NCI-H1436 (cell line): ENCODE measurements around the gene LAMA5.
A peak's percentile ranks its signal among the peaks of the same experiment; 100 is the strongest.

Experiments
- DNase-seq: peaks from one replicate; lab custom pipeline; 2025; lab: John Stamatoyannopoulos, UW

Gene LAMA5

GRCh38 chr20:62369815-62370114 is 2.7 kb upstream of the LAMA5 start:
- DNase-seq: no peak

GRCh38 chr20:62368976-62369814 is 2.1 kb upstream of the LAMA5 start:
- no peak for DNase-seq

DNA sequence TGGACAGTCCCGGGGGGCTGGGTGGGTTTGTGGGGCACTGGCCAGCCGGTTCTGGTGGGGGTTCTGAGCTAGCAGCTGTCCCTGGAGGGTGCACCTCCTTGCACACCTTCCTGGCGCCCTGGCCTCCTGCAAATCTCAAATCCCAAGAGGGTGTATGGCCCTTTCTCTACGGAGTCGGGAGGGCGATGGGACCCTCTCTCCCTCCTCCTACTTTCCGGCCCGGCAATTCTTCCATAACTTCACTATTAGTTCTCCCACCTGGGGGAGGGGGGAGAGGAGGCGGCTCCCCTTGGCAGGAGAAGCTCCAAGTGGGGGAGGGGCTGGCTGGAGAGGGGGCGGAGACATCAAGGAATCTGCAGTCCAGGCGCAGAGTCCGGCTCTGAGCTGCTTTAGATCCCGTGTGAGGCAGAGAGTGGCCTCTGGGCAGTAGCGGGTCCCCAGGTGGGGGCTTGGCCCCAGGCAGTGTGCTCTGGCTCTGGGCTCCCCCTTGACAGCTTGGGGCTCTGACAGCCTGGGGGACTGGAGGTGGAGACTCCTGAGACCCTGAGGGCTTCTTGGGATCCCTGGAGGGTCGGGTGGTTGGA is 1.4 kb upstream of the LAMA5 start:
- DNase-seq: no peak

GRCh38 chr20:62367633-62368391 is 700 bp upstream of the LAMA5 start:
- peak; percentile 15 for DNase-seq

DNA sequence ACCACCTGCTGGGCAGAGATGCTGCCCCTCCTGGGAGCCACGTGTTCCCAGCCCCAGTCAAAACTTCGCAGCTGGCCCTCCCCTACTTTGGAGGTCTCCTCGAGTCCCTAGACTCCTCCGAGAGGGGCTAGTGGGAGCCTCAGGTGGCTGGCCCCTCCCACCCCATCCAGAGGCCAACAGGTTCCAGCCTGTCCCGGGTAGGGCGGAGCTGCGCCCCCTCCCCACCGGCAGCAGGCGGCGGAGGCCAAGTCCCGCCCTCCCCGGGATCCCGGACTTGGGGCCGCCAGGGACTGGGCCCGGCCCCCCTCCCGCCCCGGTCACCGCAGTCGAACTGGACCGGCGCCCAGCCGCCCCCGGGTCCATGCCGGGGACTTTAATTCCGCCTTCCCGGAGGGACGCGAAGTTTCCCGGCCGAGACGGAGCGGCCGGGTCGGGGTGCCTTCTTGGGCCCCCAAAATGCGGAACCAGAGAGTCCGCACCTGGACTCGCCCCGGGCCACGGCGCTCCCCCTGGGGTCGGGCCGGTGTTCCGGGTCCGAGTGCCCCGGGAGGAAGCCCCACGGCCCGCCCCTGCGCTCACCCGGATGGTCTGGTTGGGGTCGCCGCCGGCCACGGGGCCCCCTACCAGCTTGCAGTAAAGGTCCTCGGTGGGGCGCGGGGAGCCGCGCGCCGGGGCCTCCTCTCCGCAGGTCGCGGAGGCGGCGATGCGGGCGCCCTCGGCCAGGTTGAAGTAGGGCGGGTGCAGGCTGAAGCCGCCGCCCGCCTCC is 559 bp downstream of the LAMA5 start:
- DNase-seq: peak; percentile 60

- DNase-seq: peak; percentile 53
Measured at GRCh38 chr20:62365814-62366369, 1.2 kb downstream of the LAMA5 start.

DNA sequence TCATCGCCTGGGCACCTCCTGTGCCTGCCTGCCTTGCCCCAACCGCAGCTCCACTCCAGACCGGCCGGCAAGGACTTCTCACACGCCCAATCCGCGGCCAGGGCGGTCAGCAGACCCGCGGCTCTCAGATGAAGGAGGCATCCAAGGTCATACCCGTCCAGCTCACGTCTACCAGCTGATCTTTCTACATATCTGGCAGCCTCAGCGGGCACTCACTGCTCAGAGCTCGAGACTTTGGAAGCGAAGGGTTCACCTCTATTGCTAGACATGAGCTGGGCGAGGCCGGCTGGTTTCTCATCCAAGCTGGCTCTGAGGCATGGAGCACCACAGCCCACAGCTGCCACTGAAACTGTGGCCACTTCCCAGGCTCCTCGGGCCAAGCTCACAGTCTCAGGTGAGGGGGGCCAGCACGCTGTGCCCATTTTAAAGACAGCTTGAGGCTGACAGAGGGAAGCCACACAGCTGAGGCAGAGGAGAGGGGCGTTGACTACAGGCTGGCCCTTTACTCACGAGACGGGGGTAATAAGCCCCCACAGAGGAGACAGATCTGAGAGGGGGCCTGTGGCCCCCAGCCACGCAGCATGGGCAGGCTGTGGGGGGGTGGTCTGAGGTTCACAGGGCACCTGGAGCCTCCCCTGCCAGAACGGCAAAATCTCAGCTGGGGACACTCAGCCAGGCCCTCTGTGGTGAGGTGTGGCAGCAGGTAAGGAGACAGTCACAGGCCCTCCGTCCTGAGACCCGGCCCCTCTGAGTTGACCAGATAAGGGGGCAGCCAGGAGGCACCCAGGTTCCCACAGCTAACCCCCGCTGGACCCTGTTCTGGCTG is 2.0 kb downstream of the LAMA5 start:
- DNase-seq: no peak

DNA sequence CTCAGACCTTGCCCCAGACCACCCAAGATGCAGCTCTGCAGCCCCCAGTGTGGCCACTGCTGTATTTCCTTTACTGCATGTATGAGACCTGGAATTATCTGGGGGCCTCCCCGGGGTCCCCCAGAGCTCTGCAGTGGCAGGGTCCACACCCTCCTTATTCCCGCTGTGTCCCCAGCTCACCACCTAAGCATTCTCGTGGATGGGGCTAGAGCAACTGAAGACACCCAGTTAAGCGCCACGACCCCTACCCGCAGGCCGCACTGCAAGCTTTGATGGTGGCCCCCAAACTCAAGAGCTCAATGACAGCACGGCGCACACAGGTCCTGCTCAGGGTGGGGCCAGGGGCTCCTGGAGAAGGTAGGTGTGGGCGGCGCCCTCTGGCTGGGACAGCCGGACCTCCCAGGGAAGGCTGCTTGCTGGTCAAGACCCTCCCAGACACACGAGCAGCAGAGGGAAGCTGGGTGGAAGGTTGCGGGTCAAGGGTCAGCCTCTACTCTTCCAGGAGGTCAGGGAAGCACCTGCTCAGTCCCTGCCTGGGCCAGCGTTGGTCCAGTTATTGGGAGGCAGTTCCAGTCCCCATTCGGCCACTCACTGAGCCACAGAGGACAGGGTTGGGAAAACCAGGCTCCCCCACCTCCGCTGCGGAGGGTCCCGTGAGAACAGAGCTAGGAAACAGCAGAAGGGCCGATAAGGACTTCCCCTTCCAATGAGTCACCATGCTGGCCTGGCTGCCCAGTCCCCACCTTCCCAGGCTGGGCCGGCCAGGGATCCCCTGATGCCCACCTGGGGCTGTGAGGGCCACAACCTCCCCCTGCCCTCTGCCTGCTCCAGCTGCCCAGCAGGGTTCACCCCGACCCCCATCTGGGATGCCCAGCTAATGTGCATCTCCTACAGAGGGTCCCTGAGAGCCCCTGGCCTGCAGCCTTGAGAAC is 2.9 kb downstream of the LAMA5 start:
- DNase-seq: no peak

DNA sequence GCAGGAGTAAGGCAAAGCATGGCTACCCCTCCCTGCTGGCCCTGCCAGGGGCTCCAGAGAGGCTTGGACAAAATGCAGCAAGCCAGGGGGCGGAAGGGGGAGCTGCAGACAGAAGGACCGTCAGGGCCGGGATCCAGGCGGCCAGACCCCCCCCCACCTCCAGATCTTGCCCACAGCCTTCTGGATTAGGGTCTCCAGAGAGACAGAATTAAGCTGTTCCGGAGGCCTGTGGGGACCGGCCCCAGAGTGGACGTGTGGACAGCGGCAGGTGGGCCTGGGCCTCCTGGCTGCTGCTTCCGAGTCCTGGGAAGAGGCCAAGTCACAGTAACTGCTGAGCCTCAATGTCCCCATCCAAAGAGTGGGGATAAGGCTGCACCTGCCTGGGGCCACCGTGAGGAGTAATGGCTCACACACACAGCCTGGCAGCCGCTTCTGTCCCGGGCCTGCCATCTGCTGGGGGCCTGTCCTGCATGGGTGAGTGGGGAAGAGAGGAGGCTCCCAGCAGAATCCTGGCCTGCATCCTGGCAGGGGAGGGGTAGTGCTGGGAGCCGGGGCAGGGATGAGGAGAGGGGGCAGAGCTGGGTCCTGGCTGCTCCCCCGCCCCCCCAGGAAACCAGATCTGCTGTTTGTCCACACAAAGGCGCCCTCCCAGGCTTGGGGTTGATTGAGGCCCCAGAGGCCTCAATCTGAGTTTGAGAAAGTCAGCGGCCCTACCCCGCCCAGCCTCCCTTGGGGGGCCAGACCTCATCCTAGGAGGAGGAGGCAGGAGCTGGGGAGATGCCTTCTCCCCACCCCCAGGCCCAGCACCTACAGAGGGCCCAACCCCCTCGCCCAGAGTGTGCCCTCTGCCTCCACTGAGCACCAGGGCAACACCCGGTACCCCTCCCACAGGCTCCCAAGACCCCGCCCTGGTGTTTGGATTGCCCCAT is 3.9 kb downstream of the LAMA5 start:
- DNase-seq: no peak

GRCh38 chr20:62362590-62362940 is 4.5 kb downstream of the LAMA5 start:
- no peak for DNase-seq

- DNase-seq: no peak
Measured at GRCh38 chr20:62361799-62362589, 5.1 kb downstream of the LAMA5 start.

- DNase-seq: no peak
Measured at GRCh38 chr20:62360854-62361798, 6.0 kb downstream of the LAMA5 start.

DNA sequence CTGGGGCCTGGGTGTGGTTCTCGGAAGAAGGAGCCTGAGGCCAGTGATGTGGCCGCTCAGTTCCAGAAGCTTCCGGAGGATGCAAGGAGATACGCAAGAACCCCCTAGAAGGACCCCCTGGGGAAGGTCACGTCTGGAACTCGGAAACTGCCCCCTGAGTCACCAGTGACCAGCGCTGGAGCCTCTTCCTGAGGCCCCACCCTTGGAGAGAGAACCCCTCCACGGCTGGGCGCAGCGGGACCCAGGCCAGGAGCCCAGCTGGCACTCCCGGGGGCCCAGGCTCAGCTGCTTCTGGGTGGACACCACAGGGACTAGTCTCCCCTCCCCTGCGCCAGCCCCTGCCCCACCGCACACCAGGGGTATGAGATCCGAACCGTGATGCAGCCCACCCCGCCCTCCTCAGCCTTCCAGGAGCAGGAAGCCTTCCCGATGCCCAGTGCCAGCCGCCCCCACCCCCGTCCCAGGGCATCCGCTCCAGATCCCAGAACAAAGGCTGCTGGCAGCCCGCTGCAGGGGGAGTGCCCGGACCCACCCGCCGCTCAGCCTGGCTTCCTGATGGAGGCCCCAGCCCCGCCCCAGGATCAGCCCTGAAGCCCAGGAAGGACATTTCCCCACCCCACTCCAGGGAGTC is 7.5 kb downstream of the LAMA5 start:
- no peak for DNase-seq

DNA sequence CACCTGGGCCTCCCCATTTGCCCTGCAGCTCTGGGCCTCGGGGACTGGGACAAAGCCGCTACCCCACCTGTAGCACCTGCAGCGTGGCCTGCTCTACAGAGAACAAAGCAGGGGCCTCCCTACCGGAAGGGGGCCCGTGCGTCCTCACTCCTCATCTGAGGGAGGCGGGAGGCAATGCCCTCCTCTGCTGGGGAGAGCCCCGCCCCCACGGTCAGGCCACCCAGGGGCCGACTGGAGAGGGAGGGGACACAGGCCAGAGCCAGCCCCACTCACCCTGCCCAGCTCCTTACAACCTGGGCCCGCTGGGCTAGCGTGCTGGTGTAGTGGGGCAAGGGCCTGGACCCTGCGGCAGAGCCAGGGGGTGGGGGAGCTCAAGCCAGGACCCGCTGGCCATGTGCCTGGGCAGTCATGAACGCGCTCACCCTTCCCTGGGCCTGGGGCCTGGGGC is 8.0 kb downstream of the LAMA5 start:
- DNase-seq: no peak

- DNase-seq: no peak
Measured at GRCh38 chr20:62358171-62359042, 8.7 kb downstream of the LAMA5 start.

GRCh38 chr20:62357681-62358080 is 9.4 kb downstream of the LAMA5 start:
- no peak for DNase-seq
